ENCODE results near the gene CFAP45. TPM values are rescaled to one million over a fixed set of nuclear protein-coding genes. Genes with fewer than 3 reads are reported as not detected.

The CFAP45 gene
- total RNA-seq, 4 donors from 2014 or later = 0.46 to 3.0 (median 0.66) TPM

DNA sequence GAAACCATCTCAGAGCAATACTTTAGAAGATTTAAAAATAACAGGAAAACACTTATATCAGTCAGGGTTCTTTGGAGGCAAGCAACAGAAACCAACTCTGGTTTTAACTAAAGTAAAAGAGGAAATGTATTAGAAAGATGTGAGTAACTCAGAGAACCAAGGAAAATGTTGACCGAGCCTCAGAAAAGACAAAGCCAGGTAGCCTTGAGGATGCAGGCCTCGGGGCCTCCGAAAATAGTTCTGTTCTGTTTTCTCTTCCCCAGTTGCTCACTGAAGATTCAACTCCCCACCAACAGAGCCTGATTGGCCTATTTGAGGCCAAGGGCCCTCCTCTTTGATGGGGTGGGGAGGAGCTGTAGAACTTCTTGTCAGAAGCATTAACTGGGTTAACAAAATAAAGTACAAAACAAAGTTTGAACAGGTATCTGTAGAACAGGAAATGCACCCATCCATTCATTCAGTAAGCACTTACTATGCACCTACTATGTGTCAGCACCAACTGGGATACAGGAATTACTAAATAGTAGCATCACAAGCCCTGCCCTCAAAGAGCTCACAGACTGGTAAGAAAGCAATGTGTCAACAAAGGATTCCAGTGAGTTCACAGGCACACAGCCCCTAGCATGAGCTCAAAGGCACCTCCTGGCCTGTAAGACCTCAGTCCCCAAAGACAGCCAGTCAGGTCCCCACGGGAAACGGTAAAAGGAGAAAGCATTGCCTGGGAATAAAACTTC, 60.7 kb downstream of the CFAP45 start:
- TF ChIP-seq POLR2A (IDR thresholded peaks at IDR 0.05) = no peak
- no peak for TF ChIP-seq CTCF (IDR thresholded peaks at IDR 0.05)
- intact Hi-C loops (cut with DNase I; ENCODE audit: low total_unique reads) = no loop called here
- WGBS, 2 donors = 94 to 95% methylated on average over 5 of the region's 5 CpGs
- DNase-seq (ENCODE audit: low spot score in 2 of 2) = no peak
- H3K4me3 ChIP-seq (ENCODE audit: low read depth, poor library complexity, severe bottlenecking) = no peak overlapping the region

DNA sequence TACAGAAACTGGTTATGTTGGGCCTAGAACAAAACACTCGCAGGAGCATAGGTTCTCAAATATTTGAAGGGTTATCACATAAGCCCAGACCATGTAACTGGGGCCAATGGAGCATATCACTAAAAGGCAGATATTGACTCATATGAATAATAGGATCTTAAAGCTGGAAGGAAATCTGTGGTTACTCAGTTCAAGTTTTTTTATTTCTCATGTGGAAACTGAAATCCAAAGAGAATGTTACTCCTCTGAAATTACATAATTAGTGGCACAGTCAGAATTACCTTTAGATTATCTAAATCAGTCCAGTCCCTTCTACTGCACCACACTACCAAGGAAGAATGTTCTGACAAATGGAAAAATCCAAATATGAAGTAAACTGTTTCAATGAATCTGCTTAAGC, 61.2 kb downstream of the CFAP45 start:
- DNase-seq (ENCODE audit: low spot score in 2 of 2) = no peak
- intact Hi-C loops (cut with DNase I; ENCODE audit: low total_unique reads) = no loop called here
- 89 to 95% methylated on average over 1 of the region's 1 CpG for WGBS, 2 donors
- TF ChIP-seq CTCF (IDR thresholded peaks at IDR 0.05) (no peak), POLR2A (IDR thresholded peaks at IDR 0.05) (no peak)
- H3K4me3 ChIP-seq (ENCODE audit: low read depth, poor library complexity, severe bottlenecking) = no peak overlapping the region

DNA sequence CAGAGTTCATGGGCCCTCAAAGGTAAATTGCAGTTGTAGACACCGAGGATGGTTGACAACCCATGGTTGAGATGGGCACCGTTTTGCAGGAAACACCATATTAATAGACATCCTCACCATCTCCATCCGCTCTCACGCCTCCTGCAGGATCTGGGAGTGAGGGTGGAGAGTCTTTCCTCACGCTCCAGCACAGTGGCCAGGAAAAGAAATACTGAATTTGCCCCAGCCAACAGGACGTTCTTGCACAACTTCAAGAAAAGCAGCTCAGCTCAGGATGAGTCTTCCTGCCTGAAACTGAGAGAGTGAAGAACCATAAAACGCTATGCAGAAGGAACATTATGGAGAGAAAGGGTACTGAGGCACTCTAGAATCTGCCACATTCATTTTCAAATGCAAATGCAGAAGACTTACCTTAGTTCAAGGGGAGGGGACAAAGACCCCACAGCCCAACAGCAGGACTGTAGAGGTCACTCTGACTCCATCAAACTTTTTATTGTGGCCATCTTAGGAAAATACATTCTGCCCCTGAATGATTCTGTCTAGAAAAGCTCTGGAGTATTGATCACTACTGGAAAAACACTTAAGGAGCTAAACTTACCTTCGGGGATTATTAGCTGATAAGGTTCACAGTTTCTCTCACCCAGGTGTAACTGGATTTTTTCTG, 64.0 kb downstream of the CFAP45 start:
- intact Hi-C loops (cut with DNase I; ENCODE audit: low total_unique reads) = no loop called here
- WGBS, 2 donors = 79 to 88% methylated on average over 8 of the region's 8 CpGs
- TF ChIP-seq POLR2A (IDR thresholded peaks at IDR 0.05) (no peak), CTCF (IDR thresholded peaks at IDR 0.05) (no peak)
- no peak for DNase-seq (ENCODE audit: low spot score in 2 of 2)
- no peak overlapping the region for H3K4me3 ChIP-seq (ENCODE audit: low read depth, poor library complexity, severe bottlenecking)

DNA sequence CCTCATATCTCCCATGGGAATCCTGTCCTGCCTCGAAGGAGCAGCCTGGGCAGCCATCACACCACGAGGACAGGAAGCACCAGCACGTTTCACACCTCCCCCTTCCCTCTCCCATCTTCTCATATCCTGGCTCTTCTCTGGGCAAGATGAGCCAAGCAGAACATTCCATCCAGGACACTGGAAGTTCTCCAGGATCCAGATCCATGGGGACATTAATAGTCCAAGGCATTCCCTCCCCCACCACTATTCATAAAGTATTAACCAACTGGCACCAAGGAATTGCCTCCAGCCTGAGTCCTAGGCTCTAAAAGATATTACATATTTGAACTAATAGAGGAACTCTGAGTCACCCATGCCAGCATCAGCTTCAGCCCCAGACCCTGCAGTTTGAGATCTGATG, 64.6 kb downstream of the CFAP45 start:
- no peak for TF ChIP-seq POLR2A (IDR thresholded peaks at IDR 0.05)
- no peak for TF ChIP-seq CTCF (IDR thresholded peaks at IDR 0.05)
- DNase-seq (ENCODE audit: low spot score in 2 of 2) = no peak
- H3K4me3 ChIP-seq (ENCODE audit: low read depth, poor library complexity, severe bottlenecking) = no peak overlapping the region
- intact Hi-C loops (cut with DNase I; ENCODE audit: low total_unique reads) = no loop called here
- 61 to 84% methylated on average over 3 of the region's 3 CpGs for WGBS, 2 donors

GRCh38 chr1:159832309-159832708, 67.7 kb downstream of the CFAP45 start:
- WGBS, 2 donors = 90 to 94% methylated on average over 2 of the region's 2 CpGs
- intact Hi-C loops (cut with DNase I; ENCODE audit: low total_unique reads) = no loop called here
- DNase-seq (ENCODE audit: low spot score in 2 of 2) = no peak
- no peak overlapping the region for H3K4me3 ChIP-seq (ENCODE audit: low read depth, poor library complexity, severe bottlenecking)
- no peak for TF ChIP-seq CTCF (IDR thresholded peaks at IDR 0.05)
- no peak for TF ChIP-seq POLR2A (IDR thresholded peaks at IDR 0.05)

All from lower leg skin (tissue), 4 donors.